Activated naive CD8-positive, alpha-beta T cell treated with anti-CD3 and anti-CD28 coated beads, Interleukin-2, amount 10 ng/mL, durations not matched to agents 7 days and 5 days (primary cell): ENCODE data around the gene NT5DC2. TPM values are rescaled to one million over a fixed set of nuclear protein-coding genes. Genes with fewer than 3 reads are reported as not detected.

ENCODE experiments used
- ATAC-seq: fragments of 150-1000 bp; cut with Tn5 transposase; one replicate; pipeline ENCODE4 v1.10.0; 2021; ENCODE audit warnings: low read depth, moderate library complexity
- POLR2A ChIA-PET: fragments of 350-600 bp; sonication (Branson Sonifier 250); formaldehyde crosslinking; loops from one replicate; lab custom pipeline; 2021; ENCODE audit warnings: antibody characterized with exemption; lab: Charles Lee
- DNase-seq: peaks from one replicate; pipeline ENCODE4 v3.0.0; 2021
- H3K27ac Mint-ChIP-seq: one replicate; pipeline ENCODE4 v1.8.0; 2022; ENCODE audit warnings: mild to moderate bottlenecking, mixed read lengths
- H3K27me3 Mint-ChIP-seq: one replicate; pipeline ENCODE4 v1.8.0; 2022; ENCODE audit warnings: mild to moderate bottlenecking, moderate library complexity, mixed read lengths
- H3K36me3 Mint-ChIP-seq: one replicate; pipeline ENCODE4 v1.8.0; 2021; ENCODE audit warnings: mild to moderate bottlenecking, mixed read lengths
- H3K4me1 Mint-ChIP-seq: one replicate; pipeline ENCODE4 v1.8.0; 2021; ENCODE audit warnings: mixed read lengths
- H3K4me3 Mint-ChIP-seq: one replicate; pipeline ENCODE4 v1.8.0; 2022; ENCODE audit warnings: mild to moderate bottlenecking, moderate library complexity, mixed read lengths
- H3K9me3 Mint-ChIP-seq: one replicate; pipeline ENCODE4 v1.8.0; 2021; ENCODE audit warnings: mixed read lengths
- total RNA-seq, 2 experiments: library from RNA; stranded (reverse); gene quantifications; one replicate each; pipeline ENCODE4 v1.2.3, GENCODE V29; 2021

NT5DC2 gene
- total RNA-seq, 2 experiments from 2014 or later = 22.3 to 28.7 TPM

- Mint-ChIP-seq H3K4me1 (no peaks in the 10 kb centered on the region), H3K4me3 (no peak overlapping the region), H3K27me3 (no peaks in the 10 kb centered on the region), H3K9me3 (no peaks in the 10 kb centered on the region), H3K27ac (no peak overlapping the region), H3K36me3 (no peaks in the 10 kb centered on the region)
- POLR2A ChIA-PET = no interaction called here
- DNase-seq (no peak), ATAC-seq (no peak)
Observed at GRCh38 chr3:52518723-52519444, 14.8 kb downstream of the NT5DC2 start.

- Mint-ChIP-seq H3K36me3 (no peaks in the 10 kb centered on the region), H3K4me1 (no peaks in the 10 kb centered on the region), H3K27me3 (no peaks in the 10 kb centered on the region), H3K27ac (no peak overlapping the region), H3K4me3 (no peak overlapping the region), H3K9me3 (no peaks in the 10 kb centered on the region)
- DNase-seq = no peak
- POLR2A ChIA-PET = no interaction called here
- ATAC-seq = no peak
Observed at GRCh38 chr3:52517796-52518722, 15.6 kb downstream of the NT5DC2 start.

GRCh38 chr3:52516509-52517195 is 17.0 kb downstream of the NT5DC2 start:
- peaks cover 2% of the 10 kb centered on the region for H3K27me3 Mint-ChIP-seq
- H3K36me3 Mint-ChIP-seq = no peaks in the 10 kb centered on the region
- peak overlapping the region; percentile 19 for H3K27ac Mint-ChIP-seq
- no peaks in the 10 kb centered on the region for H3K4me1 Mint-ChIP-seq
- DNase-seq (no peak), ATAC-seq (no peak)
- POLR2A ChIA-PET = no interaction called here
- no peak overlapping the region for H3K4me3 Mint-ChIP-seq
- no peaks in the 10 kb centered on the region for H3K9me3 Mint-ChIP-seq

- POLR2A ChIA-PET = no interaction called here
- Mint-ChIP-seq H3K9me3 (no peaks in the 10 kb centered on the region), H3K27me3 (peaks cover 2% of the 10 kb centered on the region)
Observed at GRCh38 chr3:52515192-52515591, 18.5 kb downstream of the NT5DC2 start.

GRCh38 chr3:52514576-52514975 is 19.1 kb downstream of the NT5DC2 start:
- POLR2A ChIA-PET = no interaction called here

More at GRCh38 chr3:52515192-52515591, 18.5 kb downstream of the NT5DC2 start:
- Mint-ChIP-seq H3K27ac (no peak overlapping the region), H3K36me3 (no peaks in the 10 kb centered on the region), H3K4me1 (no peaks in the 10 kb centered on the region), H3K4me3 (no peak overlapping the region)
- no peak for ATAC-seq
- no peak for DNase-seq

GRCh38 chr3:52513281-52513680 is 20.4 kb downstream of the NT5DC2 start:
- H3K4me1 Mint-ChIP-seq = no peaks in the 10 kb centered on the region
- ATAC-seq (no peak), DNase-seq (no peak)
- POLR2A ChIA-PET = no interaction called here
- H3K27me3 Mint-ChIP-seq = peaks cover 2% of the 10 kb centered on the region
- H3K9me3 Mint-ChIP-seq = no peaks in the 10 kb centered on the region
- no peak overlapping the region for H3K4me3 Mint-ChIP-seq
- no peak overlapping the region for H3K27ac Mint-ChIP-seq
- H3K36me3 Mint-ChIP-seq = no peaks in the 10 kb centered on the region

More at GRCh38 chr3:52514576-52514975, 19.1 kb downstream of the NT5DC2 start:
- Mint-ChIP-seq H3K27me3 (peaks cover 2% of the 10 kb centered on the region), H3K36me3 (no peaks in the 10 kb centered on the region), H3K27ac (no peak overlapping the region), H3K4me1 (no peaks in the 10 kb centered on the region), H3K9me3 (no peaks in the 10 kb centered on the region), H3K4me3 (no peak overlapping the region)
- ATAC-seq (no peak), DNase-seq (no peak)

- no peaks in the 10 kb centered on the region for H3K36me3 Mint-ChIP-seq
- no peak for ATAC-seq
- no peak overlapping the region for H3K27ac Mint-ChIP-seq
- peaks cover 2% of the 10 kb centered on the region for H3K27me3 Mint-ChIP-seq
- no peak overlapping the region for H3K4me3 Mint-ChIP-seq
- no peaks in the 10 kb centered on the region for H3K4me1 Mint-ChIP-seq
- no peaks in the 10 kb centered on the region for H3K9me3 Mint-ChIP-seq
- POLR2A ChIA-PET = no interaction called here
- DNase-seq = no peak
Observed at GRCh38 chr3:52512727-52513126, 20.9 kb downstream of the NT5DC2 start.

- no peaks in the 10 kb centered on the region for H3K9me3 Mint-ChIP-seq
- peaks cover 2% of the 10 kb centered on the region for H3K27me3 Mint-ChIP-seq
- DNase-seq (no peak), ATAC-seq (no peak)
- no peak overlapping the region for H3K27ac Mint-ChIP-seq
- no peak overlapping the region for H3K4me3 Mint-ChIP-seq
- H3K36me3 Mint-ChIP-seq = no peaks in the 10 kb centered on the region
- no peaks in the 10 kb centered on the region for H3K4me1 Mint-ChIP-seq
- POLR2A ChIA-PET = no interaction called here
Observed at GRCh38 chr3:52512105-52512504, 21.6 kb downstream of the NT5DC2 start.

- no peak for DNase-seq
- POLR2A ChIA-PET = no interaction called here
Observed at GRCh38 chr3:52511509-52511908, 22.1 kb downstream of the NT5DC2 start.

GRCh38 chr3:52509753-52510328 is 23.8 kb downstream of the NT5DC2 start:
- no peak overlapping the region for H3K27ac Mint-ChIP-seq
- POLR2A ChIA-PET = no interaction called here
- ATAC-seq (no peak), DNase-seq (no peak)
- H3K9me3 Mint-ChIP-seq = no peaks in the 10 kb centered on the region
- no peaks in the 10 kb centered on the region for H3K36me3 Mint-ChIP-seq
- peaks cover 2% of the 10 kb centered on the region for H3K27me3 Mint-ChIP-seq
- H3K4me1 Mint-ChIP-seq = no peaks in the 10 kb centered on the region
- H3K4me3 Mint-ChIP-seq = no peak overlapping the region

More at GRCh38 chr3:52511509-52511908, 22.1 kb downstream of the NT5DC2 start:
- Mint-ChIP-seq H3K27ac (no peak overlapping the region), H3K27me3 (peaks cover 2% of the 10 kb centered on the region), H3K4me3 (no peak overlapping the region), H3K9me3 (no peaks in the 10 kb centered on the region), H3K4me1 (no peaks in the 10 kb centered on the region), H3K36me3 (no peaks in the 10 kb centered on the region)
- ATAC-seq = no peak

GRCh38 chr3:52507359-52507758 is 26.3 kb downstream of the NT5DC2 start:
- Mint-ChIP-seq H3K36me3 (no peaks in the 10 kb centered on the region), H3K27me3 (no peaks in the 10 kb centered on the region), H3K27ac (no peak overlapping the region), H3K4me1 (no peaks in the 10 kb centered on the region), H3K9me3 (no peaks in the 10 kb centered on the region), H3K4me3 (no peak overlapping the region)
- ATAC-seq (no peak), DNase-seq (no peak)
- POLR2A ChIA-PET = no interaction called here

- Mint-ChIP-seq H3K9me3 (no peaks in the 10 kb centered on the region), H3K27me3 (no peaks in the 10 kb centered on the region), H3K36me3 (no peaks in the 10 kb centered on the region), H3K27ac (no peak overlapping the region), H3K4me3 (no peak overlapping the region), H3K4me1 (no peaks in the 10 kb centered on the region)
- no peak for ATAC-seq
- POLR2A ChIA-PET = no interaction called here
- DNase-seq = no peak
Observed at GRCh38 chr3:52506266-52506966, 27.2 kb downstream of the NT5DC2 start.

GRCh38 chr3:52504977-52505376 is 28.7 kb downstream of the NT5DC2 start:
- ATAC-seq = no peak
- Mint-ChIP-seq H3K4me1 (no peaks in the 10 kb centered on the region), H3K9me3 (no peaks in the 10 kb centered on the region), H3K36me3 (no peaks in the 10 kb centered on the region), H3K4me3 (no peak overlapping the region), H3K27ac (no peak overlapping the region), H3K27me3 (no peaks in the 10 kb centered on the region)
- DNase-seq = no peak
- POLR2A ChIA-PET = no interaction called here
